Panc1 (cell line): Measurements from ENCODE around the gene NATD1.

Experiments
- CTCF ChIP-seq: fragments of 450-650 bp; IDR thresholded peaks from 2 replicates; pipeline ENCODE4 v1.5.1; 2017; ENCODE audit warnings: mild to moderate bottlenecking
- POLR2AphosphoS5 ChIP-seq: IDR thresholded peaks from 2 replicates; pipeline ENCODE4 v1.6.1; 2012; ENCODE audit warnings: mild to moderate bottlenecking, low read depth, low read length, moderate library complexity
- REST ChIP-seq, 2 experiments: IDR thresholded peaks; 2 replicates each; pipeline ENCODE4 v1.6.1; 2011 to 2012; ENCODE audit warnings: low read depth in 2 of 2, control low read depth in 1 of 2, low read length in 1 of 2, mild to moderate bottlenecking in 1 of 2, moderate library complexity in 1 of 2; ENCODE audit not compliant: insufficient read depth in 1 of 2
- SIN3A ChIP-seq: IDR thresholded peaks from 2 replicates; pipeline ENCODE4 v1.6.1; 2012; ENCODE audit warnings: low read depth, mild to moderate bottlenecking, low read length, moderate library complexity, borderline replicate concordance; ENCODE audit not compliant: insufficient read depth

DNA sequence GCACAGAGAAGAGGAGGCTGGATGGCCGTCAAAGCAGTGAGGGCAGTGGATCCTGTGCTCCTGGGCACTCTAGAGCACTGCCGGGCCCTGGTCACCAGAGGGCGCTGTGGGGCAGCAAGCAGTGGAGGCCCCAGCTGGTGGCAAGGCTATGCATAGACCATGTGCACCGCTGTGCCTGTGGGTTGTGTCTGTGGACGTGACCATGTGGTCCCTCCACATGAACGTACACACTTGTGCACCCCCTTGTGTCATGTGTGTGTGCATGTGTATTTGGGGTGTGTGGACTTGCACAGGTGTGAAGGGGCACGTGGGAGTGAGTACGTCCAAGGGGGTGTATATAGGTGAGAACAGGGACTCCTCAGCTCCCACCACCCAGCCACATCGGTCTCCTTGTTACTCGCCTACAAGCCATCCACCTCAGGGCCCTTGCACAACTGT is 26.9 kb upstream of the NATD1 start:
- TF ChIP-seq CTCF (peak; percentile 97), POLR2AphosphoS5 (no peak), REST (IDR thresholded peaks at IDR 0.05; ENCODE audit: insufficient read depth in 1 of 2, low read depth in 2 of 2, low read length in 1 of 2) (peak in 1 of 2 experiments; percentile 62; a peak in 1 of 4 replicates), SIN3A (no peak)
